Measurements from ENCODE around the gene PPP1R3F.

The PPP1R3F gene

DNA sequence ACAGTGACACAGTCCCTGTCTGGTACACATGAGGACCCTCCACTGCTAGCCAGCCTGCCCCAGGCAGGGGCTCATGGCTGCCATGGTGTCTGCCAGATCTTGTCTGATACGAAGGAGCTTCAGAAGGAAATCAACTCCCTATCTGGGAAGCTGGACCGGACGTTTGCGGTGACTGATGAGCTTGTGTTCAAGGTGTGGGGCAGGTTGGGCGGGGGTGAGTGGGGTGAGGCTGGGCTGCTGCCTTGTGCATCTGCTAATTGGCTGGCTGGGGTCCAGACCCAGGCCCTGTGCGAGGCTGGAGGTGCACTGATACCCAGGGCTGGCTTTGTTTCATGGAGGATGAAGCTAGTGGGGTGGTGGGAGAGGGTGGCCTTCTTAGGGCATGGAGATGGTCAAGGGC, 20.5 kb upstream of the PPP1R3F start:
- DNase-seq (ENCODE audit: low spot score) = no peak

DNA sequence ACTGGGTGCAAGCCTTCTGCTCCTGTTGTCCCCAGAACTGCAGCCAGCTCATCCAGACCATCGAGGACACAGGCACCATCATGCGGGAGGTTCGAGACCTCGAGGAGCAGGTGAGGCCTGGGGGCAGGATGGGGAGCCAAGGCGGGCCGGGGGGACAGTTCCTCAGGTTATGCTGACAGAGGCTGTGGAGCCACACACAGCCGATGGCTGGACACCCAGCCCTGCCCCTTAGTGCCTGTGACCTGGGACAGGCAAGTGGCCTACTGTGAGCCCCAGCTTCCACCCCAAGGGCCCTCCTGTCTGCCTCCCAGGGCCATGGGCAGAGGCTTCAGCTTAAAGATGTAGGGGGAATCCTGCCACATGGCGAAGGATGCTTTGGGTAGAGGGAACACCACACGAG, 20.0 kb upstream of the PPP1R3F start:
- no peak for DNase-seq (ENCODE audit: low spot score)

DNA sequence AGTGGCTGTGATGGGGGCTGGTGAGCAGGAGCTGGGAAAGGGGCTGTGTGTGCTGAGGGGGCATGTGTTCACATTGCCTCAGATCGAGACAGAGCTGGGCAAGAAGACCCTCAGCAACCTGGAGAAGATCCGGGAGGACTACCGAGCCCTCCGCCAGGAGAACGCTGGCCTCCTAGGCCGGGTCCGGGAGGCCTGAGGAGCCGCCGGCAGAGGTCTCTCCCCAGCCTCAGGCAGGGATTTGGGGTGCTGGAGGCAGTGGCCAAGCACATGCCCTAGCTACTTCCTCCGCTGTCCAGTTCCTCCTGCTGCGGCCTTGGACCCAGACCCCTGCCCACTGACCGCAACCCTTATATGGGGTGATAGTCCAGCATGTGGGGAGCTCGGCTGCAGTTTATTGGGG, 19.5 kb upstream of the PPP1R3F start:
- DNase-seq (ENCODE audit: low spot score) = no peak

DNA sequence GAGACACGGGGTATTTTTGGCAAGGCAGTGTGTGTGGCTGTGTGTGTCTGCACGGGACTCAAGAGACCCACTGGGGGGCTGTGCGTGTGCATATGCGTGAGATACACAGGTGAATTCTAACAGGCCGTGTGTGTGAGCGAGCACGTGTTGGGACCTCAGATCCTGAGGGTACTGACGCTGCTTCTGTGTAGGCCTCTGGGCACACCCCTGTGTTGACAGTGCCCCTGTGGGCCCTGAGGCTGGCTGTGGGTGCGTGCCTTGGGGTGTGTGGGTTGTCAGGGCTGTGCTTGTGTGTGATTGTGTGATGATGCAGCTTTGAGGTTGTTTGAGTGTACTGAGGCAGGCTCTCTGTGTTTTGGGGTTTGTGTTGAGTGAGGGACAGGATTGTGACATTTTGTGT, 19.0 kb upstream of the PPP1R3F start:
- DNase-seq (ENCODE audit: low spot score) = no peak

DNA sequence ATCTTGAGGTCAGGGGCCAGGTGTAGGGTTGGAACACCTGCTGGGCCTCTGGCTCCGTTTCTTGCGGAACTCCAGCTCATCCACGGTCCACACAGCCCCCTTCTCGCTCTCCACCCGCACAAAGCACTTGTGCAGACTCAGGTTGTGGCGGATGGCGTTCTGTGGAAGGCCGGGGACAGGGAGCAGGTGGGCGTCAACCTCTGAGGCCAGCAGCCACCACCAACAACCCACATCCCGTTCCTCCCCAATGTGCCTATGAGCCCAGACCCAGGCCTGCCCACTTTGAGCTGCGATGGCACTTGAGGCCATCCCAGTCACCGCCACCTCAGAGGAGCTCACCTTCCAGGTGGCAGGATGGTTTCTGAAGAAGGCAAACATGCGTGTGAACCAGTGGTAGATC, 18.3 kb upstream of the PPP1R3F start:
- no peak for DNase-seq (ENCODE audit: low spot score)

DNA sequence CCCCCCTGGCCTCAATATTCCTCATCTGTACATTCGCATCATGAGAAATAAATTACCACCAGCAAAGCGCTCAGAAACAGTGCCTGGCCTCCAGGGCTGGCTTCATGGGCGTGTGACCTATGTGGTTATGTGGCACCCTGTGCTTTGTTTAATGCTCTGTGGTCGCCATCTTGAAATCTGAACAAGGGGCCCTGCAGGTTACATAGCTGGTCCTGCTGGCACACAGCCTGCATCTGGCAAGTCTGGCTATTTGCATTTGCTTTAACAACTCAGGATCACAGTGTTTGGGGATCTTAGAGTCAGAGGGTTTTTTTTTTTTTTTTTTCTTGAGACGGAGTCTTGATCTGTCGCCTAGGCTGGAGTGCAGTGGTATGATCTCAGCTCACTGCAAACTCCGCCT, 15.0 kb upstream of the PPP1R3F start:
- DNase-seq (ENCODE audit: low spot score) = no peak

DNA sequence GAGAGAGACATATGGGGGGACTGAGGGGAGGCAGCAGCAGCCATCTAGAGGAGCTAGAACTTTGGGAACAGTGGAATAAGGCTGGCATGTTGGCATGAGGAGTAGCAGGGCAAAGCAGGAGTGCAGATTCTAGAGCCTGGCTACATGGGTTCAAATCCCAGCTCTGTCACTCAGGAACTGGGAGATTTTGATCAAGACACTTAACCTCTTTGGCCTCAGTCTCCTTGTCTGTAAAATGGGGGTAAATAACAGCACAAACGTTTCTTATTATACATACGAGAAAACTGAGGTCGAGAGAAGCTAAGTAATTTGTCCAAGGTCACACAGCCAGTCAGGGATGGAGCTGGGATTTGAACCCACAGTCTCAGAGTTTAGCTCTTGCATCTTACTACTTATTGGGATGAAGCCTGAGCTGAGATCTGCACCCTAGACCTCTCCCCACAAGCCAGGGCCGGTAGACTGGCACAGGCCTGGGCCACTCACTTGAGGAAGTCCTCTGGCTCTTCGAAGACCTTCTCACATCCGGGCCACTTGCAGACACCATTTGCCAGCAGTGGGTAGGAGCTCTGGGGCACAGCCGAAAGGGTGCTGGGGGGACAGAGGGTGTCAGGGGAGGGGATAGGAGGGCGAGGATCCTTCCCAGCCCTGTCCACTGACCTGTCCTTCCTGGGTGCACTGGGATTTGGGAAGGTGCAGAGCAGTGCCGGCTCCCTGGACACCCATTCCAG, 13.2 kb upstream of the PPP1R3F start:
- DNase-seq (ENCODE audit: low spot score) = no peak

DNA sequence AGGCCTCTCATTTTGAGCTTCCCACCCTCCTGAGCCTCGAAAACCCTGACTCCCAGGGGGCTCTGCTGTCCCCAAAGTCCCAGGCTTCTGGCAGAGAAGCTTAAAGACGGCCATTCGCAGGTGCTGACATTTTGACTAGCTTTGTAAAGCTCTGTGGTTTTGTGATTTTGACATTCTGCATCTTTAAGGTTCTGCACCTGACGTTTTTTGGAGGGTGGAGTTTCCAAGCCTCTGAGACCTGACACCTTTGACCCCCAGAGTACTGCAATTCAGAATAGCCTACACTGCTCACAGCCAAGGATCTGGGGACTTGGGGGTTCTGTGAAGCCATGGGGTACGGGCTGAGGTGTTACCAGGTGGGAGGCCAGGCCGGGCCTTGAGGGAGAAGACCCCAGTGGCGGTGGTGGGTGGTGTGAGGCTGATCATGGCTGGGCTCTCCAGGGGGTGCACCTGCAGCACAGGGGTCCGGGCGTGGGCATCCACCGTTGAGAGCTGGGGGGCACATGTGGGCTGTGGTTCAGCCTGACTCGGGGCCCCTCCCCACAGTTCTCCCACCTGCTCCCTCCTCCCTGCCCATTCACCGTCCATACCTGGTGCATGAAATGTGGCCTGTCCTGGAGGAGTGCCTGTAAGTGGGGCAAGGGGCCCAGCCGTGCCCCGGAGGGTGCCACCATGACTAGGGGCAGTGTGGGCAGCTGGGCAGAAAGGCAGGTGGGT, 12.4 kb upstream of the PPP1R3F start:
- no peak for DNase-seq (ENCODE audit: low spot score)

DNA sequence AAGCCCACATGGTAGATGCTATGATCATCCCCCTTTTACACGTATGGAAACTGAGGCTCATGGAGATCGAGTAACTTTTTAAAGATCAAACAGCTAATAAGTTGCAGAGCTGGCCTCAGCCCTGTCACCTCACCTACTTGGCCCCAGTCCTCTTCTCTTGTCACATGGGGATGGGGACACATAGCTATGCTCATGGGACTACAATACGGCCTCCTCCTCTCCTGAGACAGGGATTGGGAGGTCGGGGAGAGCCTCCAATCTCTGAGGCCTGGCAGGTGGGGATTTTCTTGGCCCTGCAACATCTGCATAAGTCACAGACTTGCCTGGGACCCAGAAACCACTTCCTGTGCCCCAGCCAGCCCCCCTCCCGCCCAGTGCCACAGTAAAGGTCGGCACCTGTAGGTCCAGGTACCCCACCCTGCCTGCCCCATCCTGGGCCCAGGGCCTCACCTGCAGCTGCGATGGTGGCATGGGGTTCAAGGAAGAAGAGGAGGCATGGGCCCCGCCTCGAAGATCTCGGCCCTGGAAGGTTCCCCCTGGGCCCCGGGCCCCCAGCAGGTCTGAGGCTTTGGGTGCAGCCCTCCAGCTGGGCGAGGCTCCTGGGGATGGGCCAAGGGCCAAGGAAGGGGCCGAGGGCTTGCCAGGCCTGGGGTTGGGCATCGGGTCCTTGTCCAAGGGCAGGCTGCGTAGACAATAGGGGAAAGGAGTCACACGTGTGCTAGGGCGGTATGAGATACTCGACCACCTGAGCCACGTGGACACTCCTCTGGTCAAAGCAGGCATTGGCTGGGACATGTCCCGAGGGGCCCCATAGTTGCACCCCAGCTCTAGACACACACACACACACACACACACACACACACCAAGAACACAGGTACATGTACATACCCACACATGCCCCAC, 11.5 kb upstream of the PPP1R3F start:
- DNase-seq (ENCODE audit: low spot score) = no peak

DNA sequence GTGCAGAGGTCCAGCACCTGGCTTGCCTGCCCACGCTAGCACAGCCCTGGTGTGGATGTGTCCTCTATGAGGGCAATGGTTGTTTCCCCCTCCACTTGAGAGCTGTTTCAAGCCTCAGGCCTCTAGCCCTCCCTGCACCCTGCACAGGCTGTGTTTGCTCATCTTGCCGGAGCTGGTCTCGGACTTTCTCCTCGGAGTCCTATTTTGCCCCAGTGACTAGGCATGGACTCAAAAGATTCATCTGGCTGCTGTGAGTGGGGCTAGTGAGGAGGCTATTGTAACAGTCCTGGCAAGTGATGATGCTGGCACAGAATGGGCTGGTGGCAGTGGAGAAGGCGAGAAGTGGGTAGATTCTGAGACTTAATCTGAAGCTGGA, 10.9 kb upstream of the PPP1R3F start:
- DNase-seq (ENCODE audit: low spot score) = no peak

DNA sequence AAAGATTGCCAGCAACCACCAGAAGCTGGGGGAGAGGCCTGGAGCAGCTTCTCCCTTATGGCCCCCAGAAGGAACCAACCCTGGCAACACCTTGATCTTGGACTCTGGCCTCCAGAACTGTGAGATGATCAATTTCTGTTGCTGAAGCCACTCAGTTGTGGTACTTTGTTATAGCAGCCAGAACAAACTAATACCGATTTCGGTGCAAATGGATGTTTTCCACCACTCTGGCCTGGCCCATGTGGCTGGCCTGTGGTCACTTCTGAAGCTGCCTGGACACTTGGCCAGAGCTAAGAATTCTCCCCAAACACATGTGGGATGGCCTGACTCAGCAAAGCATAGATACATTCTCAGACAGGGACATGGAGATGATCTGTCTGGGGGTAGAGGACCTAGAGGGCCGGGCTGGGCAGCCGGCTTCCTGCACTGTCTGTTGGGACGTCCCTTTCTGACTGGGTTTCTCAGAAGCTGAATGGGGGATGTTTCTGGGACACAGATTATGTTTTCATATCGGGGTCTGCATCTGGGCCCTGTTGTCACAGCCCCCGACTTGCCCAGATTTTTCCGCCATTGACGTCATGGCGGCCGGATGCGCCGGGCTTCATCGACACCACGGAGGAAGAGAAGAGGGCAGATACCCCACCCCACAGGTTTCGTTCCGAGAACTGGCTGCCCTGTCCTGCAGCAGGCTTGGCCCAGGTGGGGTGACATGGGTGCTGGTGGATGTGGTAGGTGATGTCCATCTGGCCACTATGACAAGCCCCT, 9.2 kb upstream of the PPP1R3F start:
- no peak for DNase-seq (ENCODE audit: low spot score)

DNA sequence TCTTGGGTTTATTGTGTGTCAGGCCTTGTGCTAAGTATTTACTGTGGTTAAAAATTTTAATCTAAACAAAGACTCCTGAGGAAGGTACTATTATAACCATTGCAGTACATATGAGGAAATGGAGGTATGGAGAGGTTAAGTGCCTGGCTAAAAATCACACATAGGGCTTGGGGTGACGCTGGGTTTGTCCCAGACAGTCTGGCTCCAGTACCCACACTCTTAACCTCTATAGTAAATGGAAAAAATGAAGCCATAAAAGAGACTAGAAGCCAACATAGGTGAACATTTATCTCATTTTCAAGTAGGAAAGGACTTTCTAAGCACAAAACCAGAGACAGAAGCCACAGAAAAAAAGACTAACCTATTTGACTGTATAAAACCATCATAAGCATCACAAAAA, 7.0 kb upstream of the PPP1R3F start:
- no peak for DNase-seq (ENCODE audit: low spot score)

DNA sequence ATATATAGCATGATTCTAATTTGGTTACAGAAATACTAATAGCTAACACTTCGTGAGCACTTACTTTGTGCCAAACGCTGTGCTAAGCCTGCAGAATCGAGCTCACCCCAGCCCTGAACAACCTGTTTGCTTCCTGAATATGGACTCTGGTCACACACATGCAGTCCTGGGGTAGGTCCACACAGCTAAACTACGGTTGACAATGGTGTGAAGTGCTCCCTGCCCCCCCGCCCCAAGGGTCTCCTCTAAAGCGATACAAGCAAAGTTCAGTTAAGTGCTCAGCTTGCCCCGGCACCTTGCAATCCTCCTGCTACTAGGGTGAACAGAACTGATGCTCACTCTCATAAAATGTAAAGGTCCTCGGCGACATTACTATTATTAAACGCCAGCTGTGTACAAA, 6.0 kb upstream of the PPP1R3F start:
- no peak for DNase-seq (ENCODE audit: low spot score)

DNA sequence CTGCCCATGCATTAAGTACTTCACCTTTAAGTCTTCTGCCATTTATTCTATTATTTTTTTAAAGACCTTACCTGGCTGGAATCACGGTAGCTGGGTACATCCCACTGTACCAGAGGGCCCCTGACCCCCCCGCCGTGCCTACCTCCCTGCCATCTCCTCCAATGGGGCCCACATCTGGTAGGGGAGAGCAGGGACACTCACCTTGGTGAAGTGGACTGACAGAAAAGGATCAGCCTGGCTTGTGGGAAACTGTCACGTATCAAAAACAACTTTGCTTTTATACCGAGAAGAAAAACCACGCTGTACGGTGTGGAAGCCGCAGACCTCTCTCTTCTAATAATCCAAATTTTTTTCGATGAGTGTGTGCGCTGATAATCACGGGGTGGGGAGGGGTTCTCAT, 5.1 kb upstream of the PPP1R3F start, which contains the start of gene FOXP3:
FOXP3 (minus strand) TSS at position 251 of the 400 bp plus-strand sequence. CDS start 6,205 bp downstream, outside the sequence.
- DNase-seq (ENCODE audit: low spot score) = no peak

DNA sequence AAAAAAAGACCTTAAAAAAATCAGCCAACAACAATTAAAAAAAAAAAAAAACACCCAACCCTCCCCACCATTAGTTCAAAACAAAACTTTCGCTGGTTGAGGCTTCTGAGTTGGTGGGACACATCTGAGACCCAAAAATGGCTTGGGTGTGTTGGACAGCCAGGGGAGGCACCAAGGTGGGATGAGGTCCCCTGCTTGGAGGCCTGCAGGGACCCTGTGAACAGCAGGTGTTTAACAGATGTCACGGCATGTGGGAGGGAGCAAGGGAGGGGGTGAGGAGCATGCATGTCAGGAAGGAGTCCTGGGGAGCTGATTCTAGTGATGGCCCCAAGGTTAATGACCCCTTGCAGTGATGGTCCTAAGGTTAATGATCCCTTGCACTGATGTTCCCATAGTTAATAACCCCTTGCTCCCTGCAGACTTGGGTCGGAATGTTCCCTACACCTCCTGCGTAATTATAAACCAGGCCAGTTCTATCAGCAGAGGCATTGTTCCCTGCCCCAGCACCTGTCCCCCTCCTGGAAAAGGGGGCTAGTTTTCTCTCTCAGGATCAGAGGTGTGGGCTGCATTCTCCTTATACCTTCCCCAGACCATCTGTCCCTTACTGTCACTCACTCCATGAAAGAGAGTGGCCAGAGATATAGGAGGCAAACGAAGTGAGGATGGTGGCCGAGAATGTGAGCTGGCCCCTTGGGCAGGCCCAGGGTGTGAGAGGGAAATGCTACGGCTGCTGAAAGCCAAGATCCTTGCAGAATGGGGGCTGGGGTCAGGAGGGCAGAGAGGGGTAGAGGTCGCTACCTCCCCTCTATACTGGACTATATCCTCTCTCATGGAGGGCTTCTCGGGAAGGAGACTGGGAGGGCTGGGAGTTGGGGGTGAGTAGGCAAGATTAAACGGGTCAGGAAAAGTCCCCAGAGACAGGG, 2.8 kb upstream of the PPP1R3F start:
- DNase-seq (ENCODE audit: low spot score) = no peak

DNA sequence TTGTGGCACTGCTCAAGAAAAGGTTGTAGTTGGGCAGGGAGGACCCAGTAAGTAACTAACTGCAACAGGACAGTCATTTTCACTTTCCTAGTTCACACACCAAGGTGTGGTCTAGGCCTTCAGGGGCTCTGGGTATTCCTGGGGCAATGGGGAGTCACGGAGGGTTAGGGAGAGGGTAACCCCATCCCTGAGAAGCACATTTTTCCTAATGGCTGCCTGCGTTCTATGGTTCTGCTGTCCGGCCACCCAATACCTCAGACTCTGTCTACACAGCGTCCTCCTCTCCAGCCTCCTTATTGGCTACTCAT, 937 bp upstream of the PPP1R3F start:
- no peak for DNase-seq (ENCODE audit: low spot score)

DNA sequence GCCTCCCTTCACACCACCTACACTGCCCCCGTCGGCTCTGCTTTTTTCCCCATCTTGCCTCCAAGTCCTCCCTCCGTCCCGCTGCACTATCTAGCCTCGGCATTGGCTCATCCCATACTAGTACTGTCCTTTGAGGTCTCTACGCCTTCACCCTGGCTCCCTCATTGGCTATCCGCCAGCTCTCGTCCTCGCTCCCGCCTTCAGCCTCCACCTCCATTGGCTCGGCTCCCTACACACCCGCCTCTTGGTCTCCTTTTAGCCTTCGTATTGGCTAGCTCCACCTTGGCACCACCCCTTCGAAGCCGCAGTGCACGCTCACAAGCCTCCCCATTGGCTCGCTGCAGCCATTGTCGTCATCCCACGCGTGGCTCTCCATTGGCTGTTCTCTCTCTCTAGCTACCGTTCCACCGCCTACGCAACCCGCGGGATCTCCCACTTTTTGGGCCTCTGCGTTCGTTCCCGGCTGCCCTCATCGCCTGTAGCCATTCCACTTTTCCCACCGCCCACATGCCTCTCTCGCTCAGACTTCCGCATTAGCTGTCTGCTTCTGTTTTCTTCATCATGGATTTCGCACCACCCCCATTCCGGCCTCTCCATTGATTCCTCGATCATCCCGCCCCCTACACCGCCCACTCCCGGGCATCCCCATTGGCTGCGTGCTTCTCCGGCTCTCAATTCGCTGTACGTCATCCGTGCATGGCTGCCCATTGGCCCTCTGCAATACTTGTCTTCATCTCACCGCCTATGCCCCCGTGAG, 405 bp upstream of the PPP1R3F start:
- peak; percentile 97 for DNase-seq (ENCODE audit: low spot score)

DNA sequence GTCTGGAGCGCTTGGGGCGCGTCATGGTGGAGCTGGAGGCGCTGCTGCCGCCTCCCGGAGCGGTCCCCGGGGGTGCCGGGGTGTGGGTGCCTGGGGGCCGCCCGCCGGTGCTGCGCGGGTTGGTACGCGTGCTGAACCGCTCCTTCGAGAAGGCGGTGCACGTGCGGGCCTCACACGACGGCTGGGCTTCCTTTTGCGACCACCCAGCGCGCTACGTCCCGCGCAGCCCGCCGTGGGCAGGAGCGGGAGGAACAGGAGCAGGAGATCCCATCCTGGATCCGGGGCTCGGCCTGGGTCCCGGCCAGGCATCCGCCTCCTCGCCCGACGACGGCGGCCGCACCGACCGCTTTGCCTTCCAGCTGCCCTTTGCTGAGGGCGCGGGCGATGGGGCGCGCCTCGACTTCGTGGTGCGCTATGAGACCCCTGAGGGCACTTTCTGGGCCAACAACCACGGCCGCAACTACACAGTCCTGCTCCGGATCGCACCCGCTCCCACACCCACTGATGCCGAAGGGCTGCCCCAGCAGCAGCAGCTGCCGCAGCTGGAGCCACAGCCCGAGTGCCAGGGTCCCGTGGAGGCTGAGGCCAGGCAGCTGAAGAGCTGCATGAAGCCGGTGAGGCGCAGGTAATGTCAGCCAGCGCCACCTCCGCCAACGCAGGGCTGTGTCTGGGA, 792 bp downstream of the PPP1R3F start:
- DNase-seq (ENCODE audit: low spot score) = no peak

DNA sequence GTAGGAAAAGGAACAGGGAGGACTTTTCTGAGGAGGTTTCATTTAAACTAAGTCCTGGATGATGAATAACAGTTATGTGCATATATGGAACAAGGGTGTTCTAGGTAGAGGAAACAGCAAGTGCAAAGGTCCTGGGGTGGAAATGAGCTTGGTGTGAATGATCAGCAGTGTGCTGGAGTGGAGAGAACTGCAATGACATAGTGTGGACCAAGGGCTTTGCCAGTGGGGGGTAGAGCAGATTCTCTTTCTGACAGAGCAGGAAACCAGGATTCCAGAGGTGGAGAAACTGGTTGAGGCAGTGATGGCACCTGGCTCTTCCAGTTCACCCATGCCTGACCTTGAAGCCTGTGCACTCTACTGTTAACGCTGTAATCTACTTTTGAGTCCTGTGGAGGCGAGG, 1.7 kb downstream of the PPP1R3F start:
- DNase-seq (ENCODE audit: low spot score) = no peak

DNA sequence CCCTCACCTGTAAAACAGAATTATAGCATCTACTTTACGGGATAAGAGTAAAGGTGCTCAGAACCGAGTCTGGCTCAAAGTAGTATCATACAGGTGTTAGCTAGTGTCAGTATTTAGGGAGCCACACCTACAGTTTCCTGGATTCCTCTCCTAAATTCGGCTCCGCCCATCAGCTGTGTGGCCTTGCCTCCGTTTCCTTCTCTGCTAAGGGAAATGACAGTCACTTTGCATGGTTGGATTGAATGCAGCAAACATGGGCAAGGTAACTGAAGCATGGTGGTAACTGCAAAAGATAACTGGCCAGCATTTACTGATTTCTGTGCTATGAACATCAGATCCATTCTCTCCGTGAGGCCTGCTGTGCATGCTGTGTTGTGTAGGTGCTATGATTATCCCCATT, 2.8 kb downstream of the PPP1R3F start:
- DNase-seq (ENCODE audit: low spot score) = no peak

All from NAMALWA (cell line).